A673 (cell line): Measurements from ENCODE around the gene KCNJ10. TPM values are rescaled to one million over a fixed set of nuclear protein-coding genes. Genes with fewer than 3 reads are reported as not detected.

ENCODE experiments used
- BruUV-seq: library from RNA; stranded (reverse); fragments of 400-500 nt; replicated peaks from 2 replicates; lab custom pipeline; 2021; lab: Mats Ljungman, UMichigan
- CTCF ChIA-PET: fragments of 300-600 bp; sonication (Branson Sonifier 250); formaldehyde crosslinking; loops from one replicate; lab custom pipeline; 2022; ENCODE audit warnings: antibody characterized with exemption; lab: Charles Lee
- POLR2A ChIA-PET: fragments of 300-600 bp; sonication (Branson Sonifier 250); formaldehyde crosslinking; loops from one replicate; lab custom pipeline; 2022; ENCODE audit warnings: antibody characterized with exemption; ENCODE audit not compliant: low non-redundant PET; lab: Charles Lee
- DNase-seq: peaks from one replicate; pipeline ENCODE4 v3.0.0-alpha.2; 2015; ENCODE audit warnings: low spot score
- H3K27ac ChIP-seq: fragments of 200-600 bp; sonication (generic); 2 replicates; pipeline ENCODE4 v1.5.1; 2016; ENCODE audit warnings: mixed run types, low read depth, mild to moderate bottlenecking, mixed read lengths, antibody characterized with exemption, low read length; ENCODE audit not compliant: poor library complexity, severe bottlenecking
- H3K27me3 ChIP-seq: fragments of 200-600 bp; sonication (generic); replicated peaks from 2 replicates; pipeline ENCODE4 v1.6.1; 2017; ENCODE audit warnings: mixed run types, low read depth, mild to moderate bottlenecking, mixed read lengths, antibody characterized with exemption, low read length; ENCODE audit not compliant: insufficient read depth, poor library complexity
- H3K36me3 ChIP-seq: fragments of 200-600 bp; sonication (generic); 2 replicates; pipeline ENCODE4 v1.6.1; 2016; ENCODE audit warnings: mixed run types, mild to moderate bottlenecking, mixed read lengths, antibody characterized with exemption, low read length; ENCODE audit not compliant: insufficient read depth, poor library complexity, severe bottlenecking
- H3K4me1 ChIP-seq: fragments of 200-600 bp; sonication (generic); 2 replicates; pipeline ENCODE4 v1.6.1; 2017; ENCODE audit warnings: mixed run types, mild to moderate bottlenecking, mixed read lengths, antibody characterized with exemption, low read length; ENCODE audit not compliant: insufficient read depth, poor library complexity, severe bottlenecking
- H3K4me3 ChIP-seq: fragments of 200-600 bp; sonication (generic); 2 replicates; pipeline ENCODE4 v1.5.1; 2016; ENCODE audit warnings: low read depth, mixed run types, mild to moderate bottlenecking, mixed read lengths, low read length; ENCODE audit not compliant: poor library complexity, severe bottlenecking
- H3K9me3 ChIP-seq: fragments of 200-600 bp; sonication (generic); 2 replicates; pipeline ENCODE4 v1.6.1; 2016; ENCODE audit warnings: mixed run types, low read depth, mild to moderate bottlenecking, mixed read lengths, antibody characterized with exemption, low read length; ENCODE audit not compliant: poor library complexity, severe bottlenecking
- EZH2 ChIP-seq: fragments of 200-600 bp; sonication (generic); IDR thresholded peaks from 2 replicates; pipeline ENCODE4 v1.6.1; 2017; ENCODE audit warnings: borderline replicate concordance, low read depth, mild to moderate bottlenecking, mixed read lengths, antibody characterized with exemption, low read length; ENCODE audit not compliant: poor library complexity, severe bottlenecking
- intact Hi-C: fragments of 100-400 bp; cut with micrococcal nuclease; formaldehyde crosslinking; loops from one replicate; pipeline ENCODE4 v1.10.0; 2022; ENCODE audit not compliant: unreplicated experiment
- total RNA-seq: library from RNA; stranded (reverse); gene quantifications from 2 replicates; pipeline ENCODE4 v1.2.3, GENCODE V29; 2021
- TF ChIP-seq, protein P1 (sequence below): fragments of 300-800, 200-600 bp; sonication (generic); conservative IDR thresholded peaks from 2 replicates; pipeline ENCODE4 v1.5.1; 2017; ENCODE audit warnings: low read depth, mild to moderate bottlenecking, antibody characterized with exemption, low read length, moderate library complexity, mixed read lengths

Gene KCNJ10
- total RNA-seq, 1 experiment from 2014 or later: not detected

DNA sequence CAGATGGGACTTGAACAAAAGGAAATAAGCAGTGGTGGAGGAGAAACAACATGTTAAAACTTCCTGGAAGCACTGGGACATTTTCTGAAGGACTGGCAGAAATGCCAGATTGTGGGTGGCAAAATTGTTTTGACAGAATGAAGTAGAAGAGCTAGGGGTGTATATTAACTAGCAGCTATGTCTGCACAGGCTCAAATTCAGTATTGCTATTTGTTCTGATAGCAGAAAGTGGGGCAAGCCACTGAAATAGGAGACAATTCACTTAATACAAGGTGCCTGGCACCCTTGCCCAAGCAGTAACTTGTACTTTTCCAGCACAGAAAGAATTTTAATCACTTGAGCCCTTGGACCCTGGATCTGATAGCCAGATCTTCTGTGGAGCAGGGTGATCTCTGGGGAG is 26.4 kb downstream of the KCNJ10 start:
- H3K36me3 ChIP-seq: no peaks in the 10 kb centered on the region
- BruUV-seq: no TSS peak
- CTCF ChIA-PET: no interaction called here

DNA sequence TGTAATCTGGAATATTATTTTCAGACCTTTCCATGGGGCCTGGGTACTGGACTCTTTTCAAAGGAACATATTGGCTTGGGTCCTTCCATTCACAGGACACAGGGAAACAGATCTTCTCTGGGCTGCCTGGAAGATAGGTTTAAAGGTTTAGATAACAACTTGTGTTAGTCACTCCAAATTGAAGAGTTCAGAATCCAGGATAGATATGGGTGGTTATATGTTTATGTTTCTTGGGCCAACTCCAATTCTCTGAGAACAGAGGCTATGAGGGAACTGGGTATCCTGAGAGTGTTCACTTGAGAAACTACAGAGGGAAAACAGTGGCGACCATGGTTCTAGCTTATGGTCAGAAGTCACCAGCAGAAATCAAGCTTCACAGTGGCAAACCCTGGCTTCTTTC is 29.5 kb downstream of the KCNJ10 start:
- no TSS peak for BruUV-seq
- CTCF ChIA-PET: no interaction called here

More for the DNA sequence above, 26.4 kb downstream of the KCNJ10 start:
- POLR2A ChIA-PET: no interaction called here
- Histone ChIP-seq H3K4me1 (no peaks in the 10 kb centered on the region), H3K27ac (no peak overlapping the region), H3K27me3 (peaks cover 13% of the 10 kb centered on the region), H3K9me3 (no peaks in the 10 kb centered on the region), H3K4me3 (no peak overlapping the region)
- no peak for TF ChIP-seq EZH2
- TF ChIP-seq, protein P1, sequence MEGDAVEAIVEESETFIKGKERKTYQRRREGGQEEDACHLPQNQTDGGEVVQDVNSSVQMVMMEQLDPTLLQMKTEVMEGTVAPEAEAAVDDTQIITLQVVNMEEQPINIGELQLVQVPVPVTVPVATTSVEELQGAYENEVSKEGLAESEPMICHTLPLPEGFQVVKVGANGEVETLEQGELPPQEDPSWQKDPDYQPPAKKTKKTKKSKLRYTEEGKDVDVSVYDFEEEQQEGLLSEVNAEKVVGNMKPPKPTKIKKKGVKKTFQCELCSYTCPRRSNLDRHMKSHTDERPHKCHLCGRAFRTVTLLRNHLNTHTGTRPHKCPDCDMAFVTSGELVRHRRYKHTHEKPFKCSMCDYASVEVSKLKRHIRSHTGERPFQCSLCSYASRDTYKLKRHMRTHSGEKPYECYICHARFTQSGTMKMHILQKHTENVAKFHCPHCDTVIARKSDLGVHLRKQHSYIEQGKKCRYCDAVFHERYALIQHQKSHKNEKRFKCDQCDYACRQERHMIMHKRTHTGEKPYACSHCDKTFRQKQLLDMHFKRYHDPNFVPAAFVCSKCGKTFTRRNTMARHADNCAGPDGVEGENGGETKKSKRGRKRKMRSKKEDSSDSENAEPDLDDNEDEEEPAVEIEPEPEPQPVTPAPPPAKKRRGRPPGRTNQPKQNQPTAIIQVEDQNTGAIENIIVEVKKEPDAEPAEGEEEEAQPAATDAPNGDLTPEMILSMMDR: no peak
- intact Hi-C loops: no loop called here
- no peak for DNase-seq

DNA sequence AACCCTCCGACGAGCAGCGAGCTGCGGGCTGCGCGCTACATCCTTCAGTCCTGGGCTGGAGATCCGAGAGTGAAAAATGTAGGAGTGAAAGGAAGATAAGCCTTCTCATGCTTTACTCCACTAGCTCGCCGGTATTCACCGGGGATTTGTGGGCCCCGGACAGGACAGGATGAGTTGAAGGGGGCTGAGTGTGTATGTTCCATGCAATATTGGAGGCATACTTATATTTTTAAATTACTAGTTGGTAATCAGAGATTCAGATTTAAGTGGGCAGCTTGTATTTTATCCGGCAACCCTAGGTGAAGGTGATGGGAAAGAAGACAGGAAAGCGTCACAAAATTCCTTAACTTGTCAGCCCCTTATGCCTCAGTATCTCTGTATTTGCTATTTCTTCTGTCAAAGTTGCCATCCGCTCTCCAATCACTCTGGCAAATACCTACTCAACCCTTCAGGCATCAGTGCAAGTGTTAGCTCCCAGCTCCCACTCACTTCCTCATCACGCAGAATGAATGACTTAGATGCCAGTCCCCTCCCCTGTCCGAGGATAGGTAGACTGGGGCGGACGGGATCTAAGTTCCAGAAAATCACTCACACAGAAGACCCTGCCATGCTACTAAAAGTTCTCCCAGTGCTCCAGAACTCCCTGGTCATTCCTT is 37.7 kb downstream of the KCNJ10 start:
- Histone ChIP-seq H3K36me3 (no peaks in the 10 kb centered on the region), H3K4me1 (peaks cover 11% of the 10 kb centered on the region), H3K27me3 (peaks cover 32% of the 10 kb centered on the region), H3K27ac (no peak overlapping the region), H3K4me3 (peak overlapping the region; percentile 63), H3K9me3 (no peaks in the 10 kb centered on the region)
- CTCF ChIA-PET: interaction anchor here (1.0 to 1.3 kb wide), 3 partner anchors 14 to 26 kb away, joined by 3 to 4 read pairs (median 3); no protein-coding TSS in a partner anchor
- no peak for DNase-seq
- no TSS peak for BruUV-seq
- no peak for TF ChIP-seq EZH2
- TF ChIP-seq, protein P1: no peak
- intact Hi-C loops: no loop called here
- POLR2A ChIA-PET: no interaction called here

More for the DNA sequence above, 29.5 kb downstream of the KCNJ10 start:
- POLR2A ChIA-PET: no interaction called here
- DNase-seq: no peak
- H3K4me3 ChIP-seq: no peak overlapping the region
- TF ChIP-seq, protein P1: no peak
- TF ChIP-seq EZH2: no peak
- no peak overlapping the region for H3K27ac ChIP-seq
- H3K4me1 ChIP-seq: no peaks in the 10 kb centered on the region
- H3K9me3 ChIP-seq: no peaks in the 10 kb centered on the region
- no peaks in the 10 kb centered on the region for H3K36me3 ChIP-seq
- intact Hi-C loops: no loop called here
- H3K27me3 ChIP-seq: peaks cover 37% of the 10 kb centered on the region
